HG03108 (cell line): ENCODE results near the gene DLG2.

Experiments used
- ATAC-seq: cut with Tn5 transposase; IDR thresholded peaks from one replicate; pipeline ENCODE4 v1.9.1; 2021; ENCODE audit warnings: moderate library complexity; ENCODE audit not compliant: unreplicated experiment

The DLG2 gene

GRCh38 chr11:85133636-85134035 lies 493.5 kb downstream of the DLG2 start:
- no peak for ATAC-seq

- no peak for ATAC-seq
These were observed 494.1 kb downstream of the DLG2 start for GRCh38 chr11:85132851-85133585.

- no peak for ATAC-seq
These were observed 499.8 kb downstream of the DLG2 start for GRCh38 chr11:85127349-85127748.

GRCh38 chr11:85123752-85124231 lies 503.4 kb downstream of the DLG2 start:
- ATAC-seq, result peak; percentile 83

GRCh38 chr11:85118151-85118550 lies 509.0 kb downstream of the DLG2 start:
- no peak for ATAC-seq

- no peak for ATAC-seq
These were observed 511.3 kb downstream of the DLG2 start for GRCh38 chr11:85115798-85116197.

- no peak for ATAC-seq
These were observed 512.4 kb downstream of the DLG2 start for GRCh38 chr11:85114786-85115185.

- peak; percentile 83 for ATAC-seq
These were observed 516.9 kb downstream of the DLG2 start for GRCh38 chr11:85110246-85110645.

GRCh38 chr11:85109141-85109540 lies 518.0 kb downstream of the DLG2 start:
- ATAC-seq, result peak; percentile 61

GRCh38 chr11:85105868-85106267 lies 521.3 kb downstream of the DLG2 start:
- no peak for ATAC-seq

GRCh38 chr11:85099522-85099921 lies 527.6 kb downstream of the DLG2 start:
- ATAC-seq, result no peak

GRCh38 chr11:85098996-85099395 lies 528.1 kb downstream of the DLG2 start:
- no peak for ATAC-seq

- ATAC-seq, result peak; percentile 61
These were observed 530.2 kb downstream of the DLG2 start for GRCh38 chr11:85096939-85097338.

- no peak for ATAC-seq
These were observed 531.9 kb downstream of the DLG2 start for GRCh38 chr11:85095239-85095638.

- no peak for ATAC-seq
These were observed 532.3 kb downstream of the DLG2 start for GRCh38 chr11:85094795-85095194.

GRCh38 chr11:85089654-85090053 lies 537.5 kb downstream of the DLG2 start:
- ATAC-seq, result no peak

GRCh38 chr11:85088286-85088685 lies 538.9 kb downstream of the DLG2 start:
- ATAC-seq, result no peak

- ATAC-seq, result no peak
These were observed 540.5 kb downstream of the DLG2 start for GRCh38 chr11:85086504-85087284.

- ATAC-seq, result no peak
These were observed 550.4 kb downstream of the DLG2 start for GRCh38 chr11:85076535-85077330.

GRCh38 chr11:85062659-85063058 lies 564.5 kb downstream of the DLG2 start:
- peak; percentile 98 for ATAC-seq

- no peak for ATAC-seq
These were observed 574.5 kb downstream of the DLG2 start for GRCh38 chr11:85052636-85053035.
